CD4-positive, alpha-beta T cell (primary cell): ENCODE data around the gene PIN4. TPM values are rescaled to one million over a fixed set of nuclear protein-coding genes. Genes with fewer than 3 reads are reported as not detected.

Source experiments
- ATAC-seq: fragments of 200-7000 bp; cut with Tn5 transposase; one replicate; pipeline ENCODE4 v1.10.0; 2022; ENCODE audit warnings: mild to moderate bottlenecking; ENCODE audit not compliant: poor library complexity
- CTCF ChIA-PET: fragments of 350-600 bp; sonication (Branson Sonifier 250); formaldehyde crosslinking; loops from one replicate; lab custom pipeline; 2021; ENCODE audit warnings: antibody characterized with exemption, inconsistent platforms; lab: Charles Lee
- POLR2A ChIA-PET: fragments of 350-600 bp; sonication (Branson Sonifier 250); formaldehyde crosslinking; loops from one replicate; lab custom pipeline; 2021; ENCODE audit warnings: antibody characterized with exemption, inconsistent platforms; lab: Charles Lee
- DNase-seq, 14 experiments: peaks; one replicate each; pipeline ENCODE4 v3.0.0-alpha.2; 2013 to 2020; ENCODE audit warnings: mixed read lengths in 2 of 14
- H3K27ac ChIP-seq, 2 donors: one replicate each; pipeline versions ENCODE4 v1.5.1 to v1.7.0; 2013; ENCODE audit warnings: low read length in 2 of 2, low read depth in 1 of 2, mild to moderate bottlenecking in 1 of 2
- H3K27me3 ChIP-seq, 2 experiments: 1 replicate in 1 of 2; 2 replicates in 1 of 2; pipeline versions ENCODE4 v1.6.1 to v1.7.0; 2013; ENCODE audit warnings: low read length in 2 of 2, control low read depth in 1 of 2, mild to moderate bottlenecking in 1 of 2, moderate library complexity in 1 of 2; ENCODE audit not compliant: insufficient read depth in 2 of 2, control insufficient read depth in 1 of 2
- H3K36me3 ChIP-seq: one replicate; pipeline ENCODE4 v1.6.1; 2013; ENCODE audit warnings: low read length, control low read depth; ENCODE audit not compliant: insufficient read depth
- H3K4me1 ChIP-seq: one replicate; pipeline ENCODE4 v1.6.1; 2013; ENCODE audit warnings: low read length, control low read depth; ENCODE audit not compliant: insufficient read depth
- H3K4me3 ChIP-seq: one replicate; pipeline ENCODE4 v1.5.1; 2013; ENCODE audit warnings: mild to moderate bottlenecking, low read length, moderate library complexity
- H3K9me3 ChIP-seq, 2 experiments: 1 replicate in 1 of 2; 2 replicates in 1 of 2; pipeline versions ENCODE4 v1.6.1 to v1.7.0; 2013; ENCODE audit warnings: low read length in 2 of 2, mild to moderate bottlenecking in 2 of 2, control low read depth in 1 of 2, moderate library complexity in 1 of 2; ENCODE audit not compliant: control insufficient read depth in 1 of 2, insufficient read depth in 1 of 2
- H3K27ac Mint-ChIP-seq: one replicate; pipeline ENCODE4 v1.8.0; 2020; ENCODE audit warnings: mixed read lengths
- H3K27me3 Mint-ChIP-seq: one replicate; pipeline ENCODE4 v1.8.0; 2021; ENCODE audit warnings: mixed read lengths
- H3K36me3 Mint-ChIP-seq: one replicate; pipeline ENCODE4 v1.8.0; 2021; ENCODE audit warnings: low read depth, mixed read lengths
- H3K4me1 Mint-ChIP-seq: one replicate; pipeline ENCODE4 v1.8.0; 2021; ENCODE audit warnings: low read depth, mixed read lengths
- H3K4me3 Mint-ChIP-seq: one replicate; pipeline ENCODE4 v1.8.0; 2020; ENCODE audit warnings: mild to moderate bottlenecking, mixed read lengths
- H3K9me3 Mint-ChIP-seq: one replicate; pipeline ENCODE4 v1.8.0; 2020; ENCODE audit warnings: mixed read lengths
- CTCF ChIP-seq: fragments of 200-600 bp; IDR thresholded peaks from one replicate; pipeline ENCODE4 v1.8.0; 2022; ENCODE audit warnings: antibody characterized with exemption, mild to moderate bottlenecking
- intact Hi-C, 2 experiments: fragments of 100-400 bp; cut with DNase I in 1 of 2; cut with micrococcal nuclease in 1 of 2; formaldehyde crosslinking; loops; one replicate each; pipeline versions ENCODE4 v1.15.1 to v1.9.0; 2023 to 2025; cut with DNase I, micrococcal nuclease
- polyA plus RNA-seq, 2 donors: library from polyadenylated mRNA; unstranded; fragments of 120-200 nt; gene quantifications; one replicate each; pipeline ENCODE4 v1.2.1, GENCODE V29; 2013
- total RNA-seq, 174 experiments: library from RNA in 2 of 174; stranded (reverse) in 2 of 174; gene quantifications; one replicate each; pipeline ENCODE4 v1.2.3 and lab custom pipeline; 2021 to 2026

PIN4 gene
- total RNA-seq (1 to 10 TPM in 1 of 2 experiments, under 1 TPM in 1; 0.92 to 1.2 TPM), total RNA-seq (lab: John Stamatoyannopoulos, UW) (3.4 to 18.2 (median 10.5) reads per million in 172 experiments)
- 21.3 TPM for polyA plus RNA-seq (2013, experiment 1 of 2)
- polyA plus RNA-seq (2013, experiment 2 of 2) = 12.8 TPM

- Histone ChIP-seq H3K4me1 (peaks cover 17% of the 10 kb centered on the region), H3K9me3 (no peaks in the 10 kb centered on the region), H3K36me3 (peaks cover 3% of the 10 kb centered on the region), H3K4me3 (peak within 1 kb of the TSS; percentile 76), H3K27ac (peak within 1 kb of the TSS; percentile 41 to 52), H3K27me3 (no peaks in the 10 kb centered on the region)
- ChIA-PET POLR2A (interaction anchor here (0.8 to 2.4 kb wide), 13 partner anchors 9 to 1034 kb away, joined by 3 to 33 read pairs (median 4); partner anchors contain the start of genes ERCC6L, NAP1L2, RPS4X and TAF1), CTCF (interaction anchor here (1.0 to 1.7 kb wide), 2 partner anchors 55 to 96 kb away, joined by 4 to 5 read pairs; partner anchors contain the start of gene RPS4X)
- Mint-ChIP-seq H3K4me1 (peaks cover 19% of the 10 kb centered on the region), H3K9me3 (no peaks in the 10 kb centered on the region), H3K36me3 (peaks cover 8% of the 10 kb centered on the region), H3K27ac (no peak within 1 kb of the TSS), H3K27me3 (no peaks in the 10 kb centered on the region), H3K4me3 (no peak within 1 kb of the TSS)
- intact Hi-C loops = loop anchor here (2.0 to 10.0 kb wide), 4 partner anchors 57 to 1763 kb away; partner anchors contain the start of genes RPS4X (in 2 of the 2) and ERCC6L (in 1 of the 2)
- ATAC-seq (peak; percentile 84), DNase-seq (peak; percentile 66 to 93 (median 76))
- TF ChIP-seq CTCF = no peak
These were observed at the start of gene PIN4 for GRCh38 chrX:72181178-72182125. Gene PIN4, plus strand, starts transcription at chrX:72181757. Its CDS starts 29 bp downstream, at chrX:72181786.

GRCh38 chrX:72132456-72132855 lies 49.1 kb upstream of the PIN4 start:
- H3K4me1 ChIP-seq = peaks cover 17% of the 10 kb centered on the region
- Mint-ChIP-seq H3K4me1 (peaks cover 8% of the 10 kb centered on the region), H3K27ac (no peak overlapping the region), H3K9me3 (no peaks in the 10 kb centered on the region), H3K27me3 (peaks cover 28% of the 10 kb centered on the region), H3K4me3 (peak overlapping the region; percentile 73), H3K36me3 (no peaks in the 10 kb centered on the region)
- no peak for TF ChIP-seq CTCF
- H3K27me3 ChIP-seq = peaks cover 0 to 10% of the 10 kb centered on the region in 2 experiments
- CTCF ChIA-PET = interaction anchor here (1.3 kb wide), 1 partner anchor 114 kb away, joined by 3 read pairs; no protein-coding TSS in a partner anchor
- intact Hi-C loops = no loop called here
- DNase-seq (no peak), ATAC-seq (no peak)
- H3K36me3 ChIP-seq = peaks cover 5% of the 10 kb centered on the region
- H3K4me3 ChIP-seq = peak overlapping the region; percentile 42
- H3K27ac ChIP-seq = no peak overlapping the region
- POLR2A ChIA-PET = interaction anchor here (0.7 to 1.3 kb wide), 3 partner anchors 11 to 114 kb away, joined by 3 read pairs; no protein-coding TSS in a partner anchor
- H3K9me3 ChIP-seq = no peaks in the 10 kb centered on the region

GRCh38 chrX:72133851-72134546 lies 47.6 kb upstream of the PIN4 start:
- H3K36me3 ChIP-seq = peaks cover 5% of the 10 kb centered on the region

More at GRCh38 chrX:72133851-72134546, 47.6 kb upstream of the PIN4 start:
- ATAC-seq = no peak
- intact Hi-C loops = no loop called here
- peaks cover 8% of the 10 kb centered on the region for H3K4me1 Mint-ChIP-seq
- Histone ChIP-seq H3K9me3 (no peaks in the 10 kb centered on the region), H3K27ac (no peak overlapping the region), H3K27me3 (peaks cover 2 to 10% of the 10 kb centered on the region in 2 experiments), H3K4me3 (no peak overlapping the region), H3K4me1 (peaks cover 17% of the 10 kb centered on the region)
- H3K36me3 Mint-ChIP-seq = no peaks in the 10 kb centered on the region
- no peak overlapping the region for H3K4me3 Mint-ChIP-seq
- H3K27ac Mint-ChIP-seq = no peak overlapping the region
- H3K9me3 Mint-ChIP-seq = no peaks in the 10 kb centered on the region
- CTCF ChIA-PET = no interaction called here
- TF ChIP-seq CTCF = no peak
- peaks cover 26% of the 10 kb centered on the region for H3K27me3 Mint-ChIP-seq
- POLR2A ChIA-PET = no interaction called here
- DNase-seq = no peak
